ENCODE measurements around the gene METRN.

GRCh38 chr16:716200-716568, 1.3 kb downstream of the METRN start:
- TF ChIP-seq TOX (CRISPR knock-in tag; IDR thresholded peaks at IDR 0.05; ENCODE audit: borderline replicate concordance) (no peak), ISL1 (CRISPR knock-in tag; IDR thresholded peaks at IDR 0.05) (no peak), OSR1 (CRISPR knock-in tag; IDR thresholded peaks at IDR 0.05) (no peak), RARB (CRISPR knock-in tag; IDR thresholded peaks at IDR 0.05) (no peak), ZFP30 (CRISPR knock-in tag; IDR thresholded peaks at IDR 0.05) (no peak), SNAI2 (CRISPR knock-in tag; IDR thresholded peaks at IDR 0.05) (no peak), ZNF565 (CRISPR knock-in tag; conservative IDR thresholded peaks at IDR 0.05; ENCODE audit: low read depth) (no peak), ZNF8 (CRISPR knock-in tag; IDR thresholded peaks at IDR 0.05) (no peak)
- TF ChIP-seq, protein P1, sequence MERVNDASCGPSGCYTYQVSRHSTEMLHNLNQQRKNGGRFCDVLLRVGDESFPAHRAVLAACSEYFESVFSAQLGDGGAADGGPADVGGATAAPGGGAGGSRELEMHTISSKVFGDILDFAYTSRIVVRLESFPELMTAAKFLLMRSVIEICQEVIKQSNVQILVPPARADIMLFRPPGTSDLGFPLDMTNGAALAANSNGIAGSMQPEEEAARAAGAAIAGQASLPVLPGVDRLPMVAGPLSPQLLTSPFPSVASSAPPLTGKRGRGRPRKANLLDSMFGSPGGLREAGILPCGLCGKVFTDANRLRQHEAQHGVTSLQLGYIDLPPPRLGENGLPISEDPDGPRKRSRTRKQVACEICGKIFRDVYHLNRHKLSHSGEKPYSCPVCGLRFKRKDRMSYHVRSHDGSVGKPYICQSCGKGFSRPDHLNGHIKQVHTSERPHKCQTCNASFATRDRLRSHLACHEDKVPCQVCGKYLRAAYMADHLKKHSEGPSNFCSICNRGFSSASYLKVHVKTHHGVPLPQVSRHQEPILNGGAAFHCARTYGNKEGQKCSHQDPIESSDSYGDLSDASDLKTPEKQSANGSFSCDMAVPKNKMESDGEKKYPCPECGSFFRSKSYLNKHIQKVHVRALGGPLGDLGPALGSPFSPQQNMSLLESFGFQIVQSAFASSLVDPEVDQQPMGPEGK (CRISPR knock-in tag; IDR thresholded peaks at IDR 0.05; ENCODE audit: borderline replicate concordance) = no peak
- TF ChIP-seq, protein P2, sequence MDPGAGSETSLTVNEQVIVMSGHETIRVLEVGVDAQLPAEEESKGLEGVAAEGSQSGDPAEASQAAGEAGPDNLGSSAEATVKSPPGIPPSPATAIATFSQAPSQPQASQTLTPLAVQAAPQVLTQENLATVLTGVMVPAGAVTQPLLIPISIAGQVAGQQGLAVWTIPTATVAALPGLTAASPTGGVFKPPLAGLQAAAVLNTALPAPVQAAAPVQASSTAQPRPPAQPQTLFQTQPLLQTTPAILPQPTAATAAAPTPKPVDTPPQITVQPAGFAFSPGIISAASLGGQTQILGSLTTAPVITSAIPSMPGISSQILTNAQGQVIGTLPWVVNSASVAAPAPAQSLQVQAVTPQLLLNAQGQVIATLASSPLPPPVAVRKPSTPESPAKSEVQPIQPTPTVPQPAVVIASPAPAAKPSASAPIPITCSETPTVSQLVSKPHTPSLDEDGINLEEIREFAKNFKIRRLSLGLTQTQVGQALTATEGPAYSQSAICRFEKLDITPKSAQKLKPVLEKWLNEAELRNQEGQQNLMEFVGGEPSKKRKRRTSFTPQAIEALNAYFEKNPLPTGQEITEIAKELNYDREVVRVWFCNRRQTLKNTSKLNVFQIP (CRISPR knock-in tag; IDR thresholded peaks at IDR 0.05; ENCODE audit: borderline replicate concordance, low read depth) = no peak
